HL-60 (cell line): ENCODE measurements around the gene CAMTA1.

Source experiments
- DNase-seq, 2 experiments: peaks; one replicate each; pipeline ENCODE4 v3.0.0-alpha.2; 2010 to 2020; ENCODE audit warnings: low read depth in 1 of 2, low spot score in 1 of 2
- H3K27ac ChIP-seq: fragments of 250-450 bp; sonication (Bioruptor Pico); replicated peaks from 2 replicates; pipeline ENCODE4 v1.5.1; 2020; ENCODE audit warnings: mild to moderate bottlenecking, moderate library complexity
- H3K27me3 ChIP-seq: fragments of 250-450 bp; sonication (Bioruptor Pico); 2 replicates; pipeline ENCODE4 v1.5.1; 2021; ENCODE audit warnings: mild to moderate bottlenecking, moderate library complexity; ENCODE audit not compliant: insufficient read depth, poor library complexity, severe bottlenecking
- H3K4me3 ChIP-seq: replicated peaks from 2 replicates; pipeline ENCODE4 v1.5.1; 2011; ENCODE audit warnings: mild to moderate bottlenecking, control low read depth, low read length; ENCODE audit not compliant: insufficient read depth
- GABPA ChIP-seq: IDR thresholded peaks from 2 replicates; pipeline ENCODE4 v1.6.1; 2012; ENCODE audit warnings: low read depth
- POLR2AphosphoS5 ChIP-seq: IDR thresholded peaks from 2 replicates; pipeline ENCODE4 v1.6.1; 2012; ENCODE audit warnings: low read depth
- REST ChIP-seq: IDR thresholded peaks from 2 replicates; pipeline ENCODE4 v1.6.1; 2012; ENCODE audit warnings: low read depth; ENCODE audit not compliant: insufficient replicate concordance
- SPI1 ChIP-seq: IDR thresholded peaks from 2 replicates; pipeline ENCODE4 v1.6.1; 2012; ENCODE audit warnings: low read depth, mild to moderate bottlenecking, borderline replicate concordance
- TF ChIP-seq, protein P1 (sequence below): IDR thresholded peaks from one replicate; pipeline ENCODE4 v1.5.1; 2011; ENCODE audit warnings: low read length, control low read depth, inconsistent platforms; ENCODE audit not compliant: insufficient read depth

The CAMTA1 gene

DNA sequence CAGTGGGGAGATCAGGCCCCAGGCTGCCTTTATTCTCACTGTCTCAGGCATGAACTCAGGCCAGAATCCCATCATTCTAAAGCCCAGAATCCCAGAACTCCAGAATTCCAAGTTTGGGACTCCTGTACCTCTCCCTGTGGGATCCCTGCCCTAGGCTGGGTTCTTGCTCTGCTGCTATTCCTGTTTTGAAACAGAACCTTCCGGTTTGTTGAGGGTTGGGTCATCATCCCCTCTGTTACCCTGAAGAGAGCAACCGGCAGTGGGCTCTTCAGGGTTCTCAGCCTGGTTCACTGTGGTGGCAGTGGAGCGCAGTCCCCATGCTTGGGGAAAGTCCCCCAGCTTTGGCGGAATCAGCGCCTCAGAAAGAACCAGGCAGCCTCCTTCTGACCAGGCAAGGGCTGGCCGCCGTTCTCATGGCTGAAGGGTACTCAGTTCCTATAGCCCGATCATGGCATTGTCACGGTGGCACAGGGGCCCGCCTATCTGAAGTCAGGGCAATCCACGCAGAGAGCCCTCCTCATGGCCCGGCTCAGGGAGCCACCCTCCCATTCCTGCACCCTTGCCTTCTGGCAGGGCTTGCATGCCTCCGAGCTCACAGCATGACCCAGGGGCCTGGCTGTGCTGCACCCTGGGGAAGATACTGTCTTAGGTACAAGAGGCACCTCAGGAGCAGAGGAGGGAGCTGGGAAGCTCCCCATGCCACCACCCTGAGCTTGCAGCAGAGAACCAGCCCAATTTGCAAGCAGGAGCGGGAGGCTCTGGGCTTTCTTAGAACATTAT lies 650.2 kb downstream of the CAMTA1 start:
- no peak for DNase-seq
- H3K27ac ChIP-seq = no peak overlapping the region
- no peak overlapping the region for H3K4me3 ChIP-seq
- H3K27me3 ChIP-seq = no peaks in the 10 kb centered on the region
- TF ChIP-seq GABPA (no peak), REST (no peak), POLR2AphosphoS5 (no peak), SPI1 (no peak)
- TF ChIP-seq, protein P1, sequence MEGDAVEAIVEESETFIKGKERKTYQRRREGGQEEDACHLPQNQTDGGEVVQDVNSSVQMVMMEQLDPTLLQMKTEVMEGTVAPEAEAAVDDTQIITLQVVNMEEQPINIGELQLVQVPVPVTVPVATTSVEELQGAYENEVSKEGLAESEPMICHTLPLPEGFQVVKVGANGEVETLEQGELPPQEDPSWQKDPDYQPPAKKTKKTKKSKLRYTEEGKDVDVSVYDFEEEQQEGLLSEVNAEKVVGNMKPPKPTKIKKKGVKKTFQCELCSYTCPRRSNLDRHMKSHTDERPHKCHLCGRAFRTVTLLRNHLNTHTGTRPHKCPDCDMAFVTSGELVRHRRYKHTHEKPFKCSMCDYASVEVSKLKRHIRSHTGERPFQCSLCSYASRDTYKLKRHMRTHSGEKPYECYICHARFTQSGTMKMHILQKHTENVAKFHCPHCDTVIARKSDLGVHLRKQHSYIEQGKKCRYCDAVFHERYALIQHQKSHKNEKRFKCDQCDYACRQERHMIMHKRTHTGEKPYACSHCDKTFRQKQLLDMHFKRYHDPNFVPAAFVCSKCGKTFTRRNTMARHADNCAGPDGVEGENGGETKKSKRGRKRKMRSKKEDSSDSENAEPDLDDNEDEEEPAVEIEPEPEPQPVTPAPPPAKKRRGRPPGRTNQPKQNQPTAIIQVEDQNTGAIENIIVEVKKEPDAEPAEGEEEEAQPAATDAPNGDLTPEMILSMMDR = no peak

DNA sequence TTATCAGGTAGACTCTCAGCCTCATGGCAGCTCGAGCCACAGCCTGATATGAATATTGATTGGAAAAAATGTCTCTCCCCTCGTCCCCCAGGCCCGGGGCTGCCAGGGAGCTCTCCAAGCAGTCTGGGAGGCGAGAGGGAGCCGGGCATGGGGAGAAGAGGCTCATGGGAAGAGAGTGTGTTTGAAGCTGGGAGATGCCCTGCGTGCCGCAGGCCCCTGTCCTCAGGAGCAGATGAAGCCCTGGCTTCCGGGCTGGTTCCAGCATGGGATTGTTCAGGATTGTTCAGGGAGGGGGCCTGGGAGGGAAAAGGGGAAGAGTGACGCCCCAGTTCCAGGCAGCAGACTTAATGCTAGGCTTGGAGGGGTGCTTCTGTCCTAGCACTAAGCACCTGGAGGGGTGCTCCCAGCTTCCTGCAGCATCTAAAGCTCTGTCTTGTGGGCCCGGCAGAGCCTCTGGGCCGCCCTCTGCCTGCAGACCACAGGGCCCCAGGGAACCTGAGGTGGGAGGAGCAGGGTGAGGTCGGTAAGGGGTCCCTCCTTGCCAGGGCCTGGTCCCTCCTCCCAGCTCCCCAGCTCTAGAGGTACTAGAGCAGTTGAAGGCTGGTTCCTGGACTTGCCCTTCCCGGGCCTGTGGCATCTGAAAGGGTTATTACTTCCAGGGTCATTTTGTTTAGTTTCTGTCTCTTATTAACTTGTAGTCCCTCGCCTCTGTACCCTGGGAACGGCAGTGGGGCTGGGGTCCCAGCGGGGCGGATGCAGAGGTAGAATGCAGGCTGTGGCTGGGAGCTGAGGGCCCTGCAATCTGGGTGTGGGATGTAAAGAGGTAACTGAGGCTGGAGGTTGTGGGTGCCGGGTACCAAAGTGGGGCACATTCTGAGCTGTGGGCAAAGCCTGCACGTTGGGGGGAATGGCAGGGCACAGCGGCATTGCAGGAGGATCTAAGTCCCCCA lies 651.1 kb downstream of the CAMTA1 start:
- DNase-seq = no peak
- H3K27ac ChIP-seq = no peak overlapping the region
- TF ChIP-seq SPI1 (no peak), REST (no peak), GABPA (no peak), POLR2AphosphoS5 (no peak)
- TF ChIP-seq, protein P1 = no peak
- no peak overlapping the region for H3K4me3 ChIP-seq
- no peaks in the 10 kb centered on the region for H3K27me3 ChIP-seq

GRCh38 chr1:7437036-7437435 lies 651.8 kb downstream of the CAMTA1 start:
- H3K27me3 ChIP-seq = no peaks in the 10 kb centered on the region
- H3K27ac ChIP-seq = no peak overlapping the region
- TF ChIP-seq POLR2AphosphoS5 = no peak
- TF ChIP-seq, protein P1 = no peak
- TF ChIP-seq REST = no peak
- DNase-seq = no peak
- H3K4me3 ChIP-seq = no peak overlapping the region
